HEK293 (cell line): ENCODE data around the gene B3GNT4.
A peak's percentile ranks its signal among the peaks of the same experiment; 100 is the strongest.

Experiments used
- CTCF ChIA-PET: fragments of 350-600 bp; formaldehyde crosslinking; extraction: SDS; loops from one replicate; lab custom pipeline; 2021; ENCODE audit warnings: antibody characterized with exemption; lab: Yijun Ruan, JAX
- POLR2A ChIA-PET: fragments of 300-600 bp; formaldehyde crosslinking; extraction: SDS; loops from one replicate; lab custom pipeline; 2020; ENCODE audit warnings: antibody characterized with exemption, inconsistent platforms; lab: Yijun Ruan, JAX
- H3K27ac ChIP-seq: fragments of 200-500 bp; sonication (Bioruptor generic); 2 replicates; pipeline ENCODE4 v1.5.1; 2014; ENCODE audit warnings: low read depth, low read length, control low read depth, inconsistent platforms; ENCODE audit errors: extremely low read depth
- H3K36me3 ChIP-seq, 2 experiments: fragments of 200-500 bp in 1 of 2; sonication (Bioruptor generic) in 1 of 2; 1 replicate in 1 of 2; 2 replicates in 1 of 2; pipeline ENCODE4 v1.5.1; 2014 to 2017; ENCODE audit warnings: inconsistent platforms in 2 of 2, low read length in 2 of 2; ENCODE audit not compliant: control insufficient read depth in 2 of 2, insufficient read depth in 1 of 2
- H3K4me1 ChIP-seq: fragments of 200-500 bp; sonication (Bioruptor generic); 2 replicates; pipeline ENCODE4 v1.5.1; 2014; ENCODE audit warnings: mild to moderate bottlenecking, low read length, inconsistent platforms; ENCODE audit not compliant: control insufficient read depth, insufficient read depth
- H3K4me3 ChIP-seq: 2 replicates; pipeline ENCODE4 v1.5.1; 2011; ENCODE audit warnings: low read depth, mild to moderate bottlenecking, control low read depth, low read length, moderate library complexity
- H3K9me3 ChIP-seq: fragments of 200-500 bp; sonication (Bioruptor generic); 2 replicates; pipeline ENCODE4 v1.5.1; 2014; ENCODE audit warnings: low read depth, low read length, inconsistent platforms; ENCODE audit not compliant: control insufficient read depth, insufficient read depth
- AEBP2 ChIP-seq: fragments of 450-650 bp; formaldehyde crosslinking; IDR thresholded peaks from 2 replicates; pipeline ENCODE4 v1.5.1; 2016; ENCODE audit warnings: missing biosample characterization, missing genetic modification characterization, borderline replicate concordance
- ATF2 ChIP-seq: fragments of 450-650 bp; formaldehyde crosslinking; IDR thresholded peaks from 2 replicates; pipeline ENCODE4 v1.5.1; 2016; ENCODE audit warnings: missing biosample characterization, missing genetic modification characterization, low read depth
- HOXA7 ChIP-seq: sonication (generic); formaldehyde crosslinking; IDR thresholded peaks from 2 replicates; pipeline ENCODE4 v1.8.1; 2022; ENCODE audit warnings: missing genetic modification reagents, borderline replicate concordance
- KLF9 ChIP-seq: fragments of 450-650 bp; formaldehyde crosslinking; IDR thresholded peaks from 2 replicates; pipeline ENCODE4 v1.5.1; 2016; ENCODE audit warnings: missing biosample characterization, missing genetic modification characterization, low read depth
- MEIS1 ChIP-seq: sonication (generic); formaldehyde crosslinking; IDR thresholded peaks from 2 replicates; pipeline ENCODE4 v1.8.1; 2022; ENCODE audit warnings: missing genetic modification reagents, mild to moderate bottlenecking, borderline replicate concordance
- OSR2 ChIP-seq: fragments of 450-650 bp; formaldehyde crosslinking; IDR thresholded peaks from 2 replicates; pipeline ENCODE4 v1.5.1; 2016; ENCODE audit warnings: missing biosample characterization, missing genetic modification characterization
- PRDM1 ChIP-seq: fragments of 450-650 bp; formaldehyde crosslinking; IDR thresholded peaks from 2 replicates; pipeline ENCODE4; 2016; ENCODE audit warnings: missing biosample characterization, missing genetic modification characterization
- SETDB1 ChIP-seq: IDR thresholded peaks from one replicate; pipeline ENCODE4 v1.6.1; 2017; ENCODE audit warnings: mild to moderate bottlenecking, low read length, moderate library complexity, mixed read lengths; ENCODE audit not compliant: insufficient read length
- ZBTB21 ChIP-seq: fragments of 450-650 bp; formaldehyde crosslinking; IDR thresholded peaks from 2 replicates; pipeline ENCODE4 v1.5.1; 2017; ENCODE audit warnings: missing biosample characterization, missing genetic modification characterization
- ZBTB48 ChIP-seq: fragments of 450-650 bp; formaldehyde crosslinking; IDR thresholded peaks from 2 replicates; pipeline ENCODE4 v1.5.1; 2016; ENCODE audit warnings: missing biosample characterization, missing genetic modification characterization
- ZFP37 ChIP-seq: fragments of 450-650 bp; formaldehyde crosslinking; IDR thresholded peaks from 2 replicates; pipeline ENCODE4 v1.5.1; 2016; ENCODE audit warnings: missing biosample characterization, missing genetic modification characterization
- ZNF146 ChIP-seq: fragments of 450-650 bp; formaldehyde crosslinking; IDR thresholded peaks from 2 replicates; pipeline ENCODE4 v1.5.1; 2016; ENCODE audit warnings: missing biosample characterization, missing genetic modification characterization
- ZNF157 ChIP-seq: fragments of 450-650 bp; formaldehyde crosslinking; IDR thresholded peaks from 2 replicates; pipeline ENCODE4 v1.5.1; 2016; ENCODE audit warnings: missing biosample characterization, missing genetic modification characterization
- ZNF19 ChIP-seq: fragments of 450-650 bp; formaldehyde crosslinking; IDR thresholded peaks from 2 replicates; pipeline ENCODE4; 2016; ENCODE audit warnings: missing biosample characterization, missing genetic modification characterization, low read depth
- ZNF23 ChIP-seq: fragments of 450-650 bp; formaldehyde crosslinking; IDR thresholded peaks from 2 replicates; pipeline ENCODE4 v1.5.1; 2016; ENCODE audit warnings: missing biosample characterization, missing genetic modification characterization, borderline replicate concordance
- ZNF266 ChIP-seq: fragments of 450-650 bp; formaldehyde crosslinking; IDR thresholded peaks from 2 replicates; pipeline ENCODE4 v1.5.1; 2016; ENCODE audit warnings: missing biosample characterization, missing genetic modification characterization, low read depth
- ZNF274 ChIP-seq, 2 experiments: fragments of 200-500 bp in 1 of 2; fragments of 450-650 bp in 1 of 2; sonication (Bioruptor generic) in 1 of 2; formaldehyde crosslinking in 1 of 2; IDR thresholded peaks; 2 replicates each; pipeline versions ENCODE4 v1.5.1 to v1.6.1; 2014 to 2016; ENCODE audit warnings: borderline replicate concordance in 1 of 2, inconsistent platforms in 1 of 2, low read length in 1 of 2, missing biosample characterization in 1 of 2, missing genetic modification characterization in 1 of 2
- ZNF280C ChIP-seq: fragments of 450-650 bp; formaldehyde crosslinking; IDR thresholded peaks from 2 replicates; pipeline ENCODE4 v1.5.1; 2016; ENCODE audit warnings: missing biosample characterization, missing genetic modification characterization
- ZNF366 ChIP-seq: fragments of 450-650 bp; formaldehyde crosslinking; conservative IDR thresholded peaks from 2 replicates; pipeline ENCODE4 v1.5.1; 2016; ENCODE audit warnings: missing biosample characterization, missing genetic modification characterization
- ZNF426 ChIP-seq: fragments of 450-650 bp; formaldehyde crosslinking; IDR thresholded peaks from 2 replicates; pipeline ENCODE4 v1.5.1; 2017; ENCODE audit warnings: missing biosample characterization, missing genetic modification characterization, mild to moderate bottlenecking, inconsistent platforms, moderate library complexity
- ZNF449 ChIP-seq: fragments of 450-650 bp; formaldehyde crosslinking; IDR thresholded peaks from 2 replicates; pipeline ENCODE4 v1.5.1; 2017; ENCODE audit warnings: missing biosample characterization, mild to moderate bottlenecking, missing genetic modification characterization, moderate library complexity
- ZNF510 ChIP-seq: fragments of 450-650 bp; formaldehyde crosslinking; IDR thresholded peaks from 2 replicates; pipeline ENCODE4 v1.5.1; 2018; ENCODE audit warnings: mild to moderate bottlenecking, missing genetic modification characterization, missing biosample characterization; ENCODE audit not compliant: insufficient replicate concordance
- ZNF555 ChIP-seq: fragments of 450-650 bp; formaldehyde crosslinking; conservative IDR thresholded peaks from 2 replicates; pipeline ENCODE4 v1.5.1; 2017; ENCODE audit warnings: missing biosample characterization, mild to moderate bottlenecking, missing genetic modification characterization, inconsistent platforms
- ZNF645 ChIP-seq: fragments of 450-650 bp; formaldehyde crosslinking; IDR thresholded peaks from 2 replicates; pipeline ENCODE4; 2016; ENCODE audit warnings: missing biosample characterization, missing genetic modification characterization
- ZNF677 ChIP-seq: fragments of 450-650 bp; IDR thresholded peaks from 2 replicates; pipeline ENCODE4 v1.5.0; 2018; ENCODE audit warnings: missing biosample characterization, mild to moderate bottlenecking, missing genetic modification characterization, moderate library complexity
- ZNF777 ChIP-seq: fragments of 450-650 bp; formaldehyde crosslinking; IDR thresholded peaks from 2 replicates; pipeline ENCODE4 v1.5.1; 2017; ENCODE audit warnings: missing biosample characterization, missing genetic modification characterization, borderline replicate concordance

Gene B3GNT4

GRCh38 chr12:122194804-122195203, 8.7 kb upstream of the B3GNT4 start (continued):
- TF ChIP-seq ZNF555 (tag by site-specific recombination) (no peak), ZNF266 (tag by site-specific recombination) (no peak), ZBTB21 (tag by site-specific recombination) (no peak), ZNF23 (tag by site-specific recombination) (no peak), ZNF449 (tag by site-specific recombination) (no peak), HOXA7 (CRISPR knock-in tag) (no peak)

GRCh38 chr12:122195405-122195804, 8.1 kb upstream of the B3GNT4 start:
- POLR2A ChIA-PET: no interaction called here
- Histone ChIP-seq H3K4me3 (no peak overlapping the region), H3K9me3 (no peaks in the 10 kb centered on the region)

GRCh38 chr12:122197612-122197966, 5.9 kb upstream of the B3GNT4 start:
- ChIA-PET POLR2A (no interaction called here), CTCF (no interaction called here)
- no peak overlapping the region for H3K27ac ChIP-seq
- no peaks in the 10 kb centered on the region for H3K36me3 ChIP-seq
- H3K4me1 ChIP-seq: no peaks in the 10 kb centered on the region
- no peak overlapping the region for H3K4me3 ChIP-seq
- no peaks in the 10 kb centered on the region for H3K9me3 ChIP-seq
- TF ChIP-seq ZFP37: no peak
- no peak for TF ChIP-seq MEIS1 (CRISPR knock-in tag)
- peak; percentile 97 for TF ChIP-seq ZNF510 (tag by site-specific recombination)
- TF ChIP-seq ZNF280C (tag by site-specific recombination): no peak
- no peak for TF ChIP-seq KLF9 (tag by site-specific recombination)
- no peak for TF ChIP-seq ZNF777
- no peak for TF ChIP-seq ZNF274 (IDR thresholded peaks at IDR 0.05; ENCODE audit: low read length)
- no peak for TF ChIP-seq ZNF274 (tag by site-specific recombination; IDR thresholded peaks at IDR 0.05; ENCODE audit: borderline replicate concordance)
- TF ChIP-seq OSR2 (tag by site-specific recombination): no peak
- no peak for TF ChIP-seq ZBTB48 (tag by site-specific recombination)
- no peak for TF ChIP-seq ATF2 (tag by site-specific recombination)
- no peak for TF ChIP-seq ZNF426 (tag by site-specific recombination)
- TF ChIP-seq ZNF366 (tag by site-specific recombination): no peak
- TF ChIP-seq PRDM1 (tag by site-specific recombination): peak; percentile 71
- no peak for TF ChIP-seq ZNF157 (tag by site-specific recombination)

More at GRCh38 chr12:122195405-122195804, 8.1 kb upstream of the B3GNT4 start:
- CTCF ChIA-PET: interaction anchor here (0.6 to 1.0 kb wide), 3 partner anchors 72 to 160 kb away, joined by 3 to 4 read pairs (median 3); no protein-coding TSS in a partner anchor
- TF ChIP-seq ZNF19 (no peak), ZNF677 (tag by site-specific recombination) (0 out of 2 replicates have a peak, but pooled peaks have one; percentile 23), AEBP2 (no peak), ZNF645 (no peak), ZNF146 (no peak), SETDB1 (peak; percentile 22)
- TF ChIP-seq, all 188 proteins: peak for 2
- no peaks in the 10 kb centered on the region for H3K4me1 ChIP-seq
- H3K36me3 ChIP-seq: no peaks in the 10 kb centered on the region
- no peak overlapping the region for H3K27ac ChIP-seq
